Measurements from ENCODE around the gene MAPT. TPM values are rescaled to one million over a fixed set of nuclear protein-coding genes. Genes with fewer than 3 reads are reported as not detected.
A peak's percentile ranks its signal among the peaks of the same experiment; 100 is the strongest.
"Not testable (repeated sequence)": the region's sequence is repeated elsewhere in the genome, so short reads cannot be mapped to it uniquely, and the experiment has no call there.

The MAPT gene
- total RNA-seq, 2 donors from 2014 or later, result 0.14 to 0.17 TPM

- DNase-seq (ENCODE audit: low spot score), result no peak
- no peak overlapping the region for H3K27ac Mint-ChIP-seq
- no peak overlapping the region for H3K4me3 Mint-ChIP-seq
- no peaks in the 10 kb centered on the region for H3K9me3 Mint-ChIP-seq
- peaks cover 0 to 3% of the 10 kb centered on the region in 2 donors for H3K4me1 Mint-ChIP-seq (ENCODE audit: low read depth in 2 of 2)
- H3K27me3 Mint-ChIP-seq, result no peaks in the 10 kb centered on the region
- ATAC-seq, result no peak
- H3K36me3 Mint-ChIP-seq, result no peaks in the 10 kb centered on the region
These were observed 115.6 kb downstream of the MAPT start for GRCh38 chr17:46009681-46010596.

DNA sequence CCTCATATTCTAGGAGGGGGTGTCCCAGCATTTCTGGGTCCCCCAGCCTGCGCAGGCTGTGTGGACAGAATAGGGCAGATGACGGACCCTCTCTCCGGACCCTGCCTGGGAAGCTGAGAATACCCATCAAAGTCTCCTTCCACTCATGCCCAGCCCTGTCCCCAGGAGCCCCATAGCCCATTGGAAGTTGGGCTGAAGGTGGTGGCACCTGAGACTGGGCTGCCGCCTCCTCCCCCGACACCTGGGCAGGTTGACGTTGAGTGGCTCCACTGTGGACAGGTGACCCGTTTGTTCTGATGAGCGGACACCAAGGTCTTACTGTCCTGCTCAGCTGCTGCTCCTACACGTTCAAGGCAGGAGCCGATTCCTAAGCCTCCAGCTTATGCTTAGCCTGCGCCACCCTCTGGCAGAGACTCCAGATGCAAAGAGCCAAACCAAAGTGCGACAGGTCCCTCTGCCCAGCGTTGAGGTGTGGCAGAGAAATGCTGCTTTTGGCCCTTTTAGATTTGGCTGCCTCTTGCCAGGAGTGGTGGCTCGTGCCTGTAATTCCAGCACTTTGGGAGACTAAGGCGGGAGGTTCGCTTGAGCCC is 116.3 kb downstream of the MAPT start:
- Mint-ChIP-seq H3K4me1 (ENCODE audit: low read depth in 2 of 2) (no peaks in the 10 kb centered on the region), H3K36me3 (no peaks in the 10 kb centered on the region), H3K27ac (no peak overlapping the region), H3K27me3 (no peaks in the 10 kb centered on the region), H3K9me3 (no peaks in the 10 kb centered on the region), H3K4me3 (no peak overlapping the region)
- ATAC-seq (no peak), DNase-seq (ENCODE audit: low spot score) (no peak)

DNA sequence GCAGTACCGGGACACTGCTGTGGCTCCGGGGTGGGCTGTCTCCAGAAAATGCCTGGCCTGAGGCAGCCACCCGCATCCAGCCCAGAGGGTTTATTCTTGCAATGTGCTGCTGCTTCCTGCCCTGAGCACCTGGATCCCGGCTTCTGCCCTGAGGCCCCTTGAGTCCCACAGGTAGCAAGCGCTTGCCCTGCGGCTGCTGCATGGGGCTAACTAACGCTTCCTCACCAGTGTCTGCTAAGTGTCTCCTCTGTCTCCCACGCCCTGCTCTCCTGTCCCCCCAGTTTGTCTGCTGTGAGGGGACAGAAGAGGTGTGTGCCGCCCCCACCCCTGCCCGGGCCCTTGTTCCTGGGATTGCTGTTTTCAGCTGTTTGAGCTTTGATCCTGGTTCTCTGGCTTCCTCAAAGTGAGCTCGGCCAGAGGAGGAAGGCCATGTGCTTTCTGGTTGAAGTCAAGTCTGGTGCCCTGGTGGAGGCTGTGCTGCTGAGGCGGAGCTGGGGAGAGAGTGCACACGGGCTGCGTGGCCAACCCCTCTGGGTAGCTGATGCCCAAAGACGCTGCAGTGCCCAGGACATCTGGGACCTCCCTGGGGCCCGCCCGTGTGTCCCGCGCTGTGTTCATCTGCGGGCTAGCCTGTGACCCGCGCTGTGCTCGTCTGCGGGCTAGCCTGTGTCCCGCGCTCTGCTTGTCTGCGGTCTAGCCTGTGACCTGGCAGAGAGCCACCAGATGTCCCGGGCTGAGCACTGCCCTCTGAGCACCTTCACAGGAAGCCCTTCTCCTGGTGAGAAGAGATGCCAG is 117.6 kb downstream of the MAPT start:
- H3K9me3 Mint-ChIP-seq, result no peaks in the 10 kb centered on the region
- H3K27ac Mint-ChIP-seq, result no peak overlapping the region

GRCh38 chr17:46012506-46013079 is 118.2 kb downstream of the MAPT start:
- DNase-seq (ENCODE audit: low spot score) (no peak), ATAC-seq (peak in 1 of 2 donors; percentile 8)
- Mint-ChIP-seq H3K27me3 (no peaks in the 10 kb centered on the region), H3K9me3 (no peaks in the 10 kb centered on the region), H3K36me3 (no peaks in the 10 kb centered on the region), H3K27ac (no peak overlapping the region), H3K4me1 (ENCODE audit: low read depth in 2 of 2) (no peaks in the 10 kb centered on the region), H3K4me3 (no peak overlapping the region)

More for the DNA sequence above, 117.6 kb downstream of the MAPT start:
- Mint-ChIP-seq H3K4me1 (ENCODE audit: low read depth in 2 of 2) (no peaks in the 10 kb centered on the region), H3K27me3 (no peaks in the 10 kb centered on the region), H3K36me3 (no peaks in the 10 kb centered on the region), H3K4me3 (no peak overlapping the region)
- no peak for DNase-seq (ENCODE audit: low spot score)
- peak in 1 of 2 donors; percentile 15 for ATAC-seq

DNA sequence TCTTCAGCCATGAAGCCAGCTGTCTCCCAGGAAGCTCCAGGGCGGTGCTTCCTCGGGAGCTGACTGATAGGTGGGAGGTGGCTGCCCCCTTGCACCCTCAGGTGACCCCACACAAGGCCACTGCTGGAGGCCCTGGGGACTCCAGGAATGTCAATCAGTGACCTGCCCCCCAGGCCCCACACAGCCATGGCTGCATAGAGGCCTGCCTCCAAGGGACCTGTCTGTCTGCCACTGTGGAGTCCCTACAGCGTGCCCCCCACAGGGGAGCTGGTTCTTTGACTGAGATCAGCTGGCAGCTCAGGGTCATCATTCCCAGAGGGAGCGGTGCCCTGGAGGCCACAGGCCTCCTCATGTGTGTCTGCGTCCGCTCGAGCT is 118.8 kb downstream of the MAPT start:
- no peak for DNase-seq (ENCODE audit: low spot score)
- peak in 1 of 2 donors; percentile 48 for ATAC-seq
- Mint-ChIP-seq H3K36me3 (no peaks in the 10 kb centered on the region), H3K4me3 (no peak overlapping the region), H3K4me1 (ENCODE audit: low read depth in 2 of 2) (peaks cover under 1 to 1% of the 10 kb centered on the region in 2 donors), H3K27me3 (no peaks in the 10 kb centered on the region), H3K27ac (no peak overlapping the region), H3K9me3 (no peaks in the 10 kb centered on the region)

DNA sequence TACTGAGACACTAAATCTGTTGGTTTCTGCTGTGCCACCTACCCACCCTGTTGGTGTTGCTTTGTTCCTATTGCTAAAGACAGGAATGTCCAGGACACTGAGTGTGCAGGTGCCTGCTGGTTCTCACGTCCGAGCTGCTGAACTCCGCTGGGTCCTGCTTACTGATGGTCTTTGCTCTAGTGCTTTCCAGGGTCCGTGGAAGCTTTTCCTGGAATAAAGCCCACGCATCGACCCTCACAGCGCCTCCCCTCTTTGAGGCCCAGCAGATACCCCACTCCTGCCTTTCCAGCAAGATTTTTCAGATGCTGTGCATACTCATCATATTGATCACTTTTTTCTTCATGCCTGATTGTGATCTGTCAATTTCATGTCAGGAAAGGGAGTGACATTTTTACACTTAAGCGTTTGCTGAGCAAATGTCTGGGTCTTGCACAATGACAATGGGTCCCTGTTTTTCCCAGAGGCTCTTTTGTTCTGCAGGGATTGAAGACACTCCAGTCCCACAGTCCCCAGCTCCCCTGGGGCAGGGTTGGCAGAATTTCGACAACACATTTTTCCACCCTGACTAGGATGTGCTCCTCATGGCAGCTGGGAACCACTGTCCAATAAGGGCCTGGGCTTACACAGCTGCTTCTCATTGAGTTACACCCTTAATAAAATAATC is 119.3 kb downstream of the MAPT start:
- Mint-ChIP-seq H3K27ac (no peak overlapping the region), H3K27me3 (no peaks in the 10 kb centered on the region)

GRCh38 chr17:46019408-46019925 is 125.1 kb downstream of the MAPT start:
- not testable (repeated sequence) for H3K27me3 Mint-ChIP-seq; ATAC-seq; H3K36me3 Mint-ChIP-seq; H3K9me3 Mint-ChIP-seq; DNase-seq (ENCODE audit: low spot score)
- peak overlapping the region; percentile 63 for H3K4me3 Mint-ChIP-seq
- peak overlapping the region; percentile 80 to 94 for H3K27ac Mint-ChIP-seq
- peaks cover 29 to 36% of the 10 kb centered on the region in 2 donors for H3K4me1 Mint-ChIP-seq (ENCODE audit: low read depth in 2 of 2)

More for the DNA sequence above, 119.3 kb downstream of the MAPT start:
- DNase-seq (ENCODE audit: low spot score) (no peak), ATAC-seq (no peak)
- H3K36me3 Mint-ChIP-seq, result no peaks in the 10 kb centered on the region
- H3K4me1 Mint-ChIP-seq (ENCODE audit: low read depth in 2 of 2), result peaks cover 6% of the 10 kb centered on the region in 2 donors
- no peaks in the 10 kb centered on the region for H3K9me3 Mint-ChIP-seq
- H3K4me3 Mint-ChIP-seq, result no peak overlapping the region

DNA sequence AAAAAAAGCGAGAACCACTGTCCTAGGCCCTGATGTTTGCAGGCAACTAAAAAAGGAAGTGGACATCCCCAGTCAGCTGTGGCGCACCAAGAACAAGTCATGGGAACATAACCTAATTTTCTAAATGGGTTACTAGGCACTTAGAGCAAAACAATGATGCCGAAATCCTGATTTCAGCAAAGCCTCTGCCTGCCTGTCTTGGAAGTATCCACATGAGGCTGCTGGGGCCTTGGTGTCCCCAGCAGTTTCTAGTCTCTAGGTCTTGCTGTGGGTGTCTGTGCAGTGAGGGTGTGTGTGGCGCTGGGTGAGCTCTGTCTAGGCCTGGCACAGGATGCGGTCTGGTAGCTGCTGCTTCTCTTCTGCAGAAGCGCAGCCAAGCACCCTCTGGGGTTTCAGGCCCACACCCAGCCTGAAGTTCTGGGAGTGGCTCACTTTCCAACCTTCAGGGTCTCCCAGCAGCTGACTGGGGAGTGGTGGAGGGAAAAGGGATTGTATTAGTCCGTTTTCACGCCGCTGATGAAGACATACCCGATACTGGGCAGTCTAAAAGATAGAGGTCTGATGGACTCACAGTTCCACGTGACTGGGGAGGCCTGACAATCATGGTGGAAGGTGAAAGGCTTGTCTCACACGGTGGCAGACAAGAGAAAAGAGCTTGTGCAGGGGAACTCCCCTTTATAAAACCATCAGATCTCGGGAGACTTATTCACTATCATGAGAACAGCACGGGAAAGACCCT is 125.8 kb downstream of the MAPT start:
- Mint-ChIP-seq H3K4me1 (ENCODE audit: low read depth in 2 of 2) (peaks cover 30 to 39% of the 10 kb centered on the region in 2 donors), H3K27ac (peak overlapping the region; percentile 80 to 94), H3K27me3 (no peaks in the 10 kb centered on the region), H3K36me3 (no peaks in the 10 kb centered on the region), H3K4me3 (peak overlapping the region; percentile 63), H3K9me3 (no peaks in the 10 kb centered on the region)
- DNase-seq (ENCODE audit: low spot score) (peak; percentile 79), ATAC-seq (peak; percentile 93 to 98)

DNA sequence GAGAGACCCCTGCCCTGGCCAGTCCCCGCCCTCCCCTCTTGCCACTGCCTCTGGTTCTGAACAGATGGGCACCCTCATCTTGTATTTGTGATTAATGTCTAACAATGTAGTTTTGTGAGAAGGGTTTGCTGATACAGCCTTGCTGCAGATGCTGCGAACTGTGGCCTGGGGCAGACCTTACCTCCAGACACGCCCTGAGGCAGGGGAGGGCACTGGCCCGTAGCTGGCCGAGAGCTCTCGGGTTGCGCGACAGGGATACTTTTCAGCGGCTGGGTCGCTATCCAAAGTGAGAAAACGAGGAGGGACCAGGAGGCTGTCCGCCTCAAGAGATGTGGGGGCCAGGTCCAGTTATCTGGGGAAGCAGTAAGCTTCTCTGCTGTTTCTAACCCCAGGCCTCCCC is 126.6 kb downstream of the MAPT start:
- Mint-ChIP-seq H3K27ac (peak overlapping the region; percentile 80 to 94), H3K9me3 (no peaks in the 10 kb centered on the region), H3K36me3 (no peaks in the 10 kb centered on the region), H3K4me3 (no peak overlapping the region), H3K27me3 (no peaks in the 10 kb centered on the region), H3K4me1 (ENCODE audit: low read depth in 2 of 2) (peaks cover 38 to 45% of the 10 kb centered on the region in 2 donors)
- ATAC-seq (no peak), DNase-seq (ENCODE audit: low spot score) (no peak)

DNA sequence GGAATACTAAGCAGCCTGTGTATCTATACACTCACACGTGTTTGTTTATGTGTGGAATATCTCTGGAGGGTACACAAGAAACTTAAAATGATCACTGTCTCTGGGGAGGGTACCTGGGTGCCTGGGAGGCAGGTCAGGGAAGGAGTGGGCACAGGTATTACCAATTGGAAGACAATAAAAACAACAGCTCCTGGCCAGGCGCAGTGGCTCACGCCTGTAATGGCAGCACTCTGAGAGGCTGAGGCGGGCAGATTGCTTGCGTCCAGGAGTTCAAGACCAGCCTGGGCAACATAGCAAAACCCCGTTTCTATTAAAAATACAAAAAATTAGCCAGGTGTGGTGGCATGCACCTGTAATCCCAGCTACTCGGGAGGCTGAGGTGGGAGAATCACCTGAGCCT is 129.0 kb downstream of the MAPT start:
- H3K36me3 Mint-ChIP-seq; H3K27me3 Mint-ChIP-seq; H3K9me3 Mint-ChIP-seq; H3K4me3 Mint-ChIP-seq; DNase-seq (ENCODE audit: low spot score); ATAC-seq: not testable (repeated sequence)
- Mint-ChIP-seq H3K4me1 (ENCODE audit: low read depth in 2 of 2) (peaks cover 35 to 53% of the 10 kb centered on the region in 2 donors), H3K27ac (peak overlapping the region in 1 of 2 donors; percentile 16)

DNA sequence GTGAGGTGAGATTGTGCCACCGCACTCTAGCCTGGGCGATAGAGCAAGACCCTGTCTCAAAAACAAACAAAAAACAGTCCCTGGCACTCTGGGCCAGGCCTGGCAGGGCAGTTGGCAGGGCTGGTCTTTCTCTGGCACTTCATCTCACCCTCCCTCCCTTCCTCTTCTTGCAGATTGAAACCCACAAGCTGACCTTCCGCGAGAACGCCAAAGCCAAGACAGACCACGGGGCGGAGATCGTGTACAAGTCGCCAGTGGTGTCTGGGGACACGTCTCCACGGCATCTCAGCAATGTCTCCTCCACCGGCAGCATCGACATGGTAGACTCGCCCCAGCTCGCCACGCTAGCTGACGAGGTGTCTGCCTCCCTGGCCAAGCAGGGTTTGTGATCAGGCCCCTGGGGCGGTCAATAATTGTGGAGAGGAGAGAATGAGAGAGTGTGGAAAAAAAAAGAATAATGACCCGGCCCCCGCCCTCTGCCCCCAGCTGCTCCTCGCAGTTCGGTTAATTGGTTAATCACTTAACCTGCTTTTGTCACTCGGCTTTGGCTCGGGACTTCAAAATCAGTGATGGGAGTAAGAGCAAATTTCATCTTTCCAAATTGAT is 129.5 kb downstream of the MAPT start:
- Mint-ChIP-seq H3K27me3 (no peaks in the 10 kb centered on the region), H3K36me3 (no peaks in the 10 kb centered on the region), H3K4me1 (ENCODE audit: low read depth in 2 of 2) (peaks cover 31 to 49% of the 10 kb centered on the region in 2 donors), H3K27ac (peak overlapping the region in 1 of 2 donors; percentile 16), H3K4me3 (no peak overlapping the region), H3K9me3 (no peaks in the 10 kb centered on the region)
- DNase-seq (ENCODE audit: low spot score), result no peak
- no peak for ATAC-seq

DNA sequence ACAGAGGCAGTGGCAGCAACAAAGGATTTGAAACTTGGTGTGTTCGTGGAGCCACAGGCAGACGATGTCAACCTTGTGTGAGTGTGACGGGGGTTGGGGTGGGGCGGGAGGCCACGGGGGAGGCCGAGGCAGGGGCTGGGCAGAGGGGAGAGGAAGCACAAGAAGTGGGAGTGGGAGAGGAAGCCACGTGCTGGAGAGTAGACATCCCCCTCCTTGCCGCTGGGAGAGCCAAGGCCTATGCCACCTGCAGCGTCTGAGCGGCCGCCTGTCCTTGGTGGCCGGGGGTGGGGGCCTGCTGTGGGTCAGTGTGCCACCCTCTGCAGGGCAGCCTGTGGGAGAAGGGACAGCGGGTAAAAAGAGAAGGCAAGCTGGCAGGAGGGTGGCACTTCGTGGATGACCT is 130.2 kb downstream of the MAPT start:
- no peak for ATAC-seq
- peaks cover 34 to 53% of the 10 kb centered on the region in 2 donors for H3K4me1 Mint-ChIP-seq (ENCODE audit: low read depth in 2 of 2)
- no peak overlapping the region for H3K4me3 Mint-ChIP-seq
- H3K27me3 Mint-ChIP-seq, result no peaks in the 10 kb centered on the region
- no peak for DNase-seq (ENCODE audit: low spot score)
- no peaks in the 10 kb centered on the region for H3K9me3 Mint-ChIP-seq
- H3K36me3 Mint-ChIP-seq, result no peaks in the 10 kb centered on the region
- H3K27ac Mint-ChIP-seq, result no peak overlapping the region
